GM19239 (cell line): Measurements from ENCODE around the gene ADGRF1.

ENCODE experiments used
- DNase-seq: peaks from one replicate; pipeline ENCODE4 v3.0.0; 2011; ENCODE audit warnings: low spot score; ENCODE audit not compliant: insufficient read length
- FAIRE-seq: peaks from 2 replicates; lab custom pipeline; 2011; peaks lifted over from hg19 to GRCh38; lab: Jason Lieb, UNC

The ADGRF1 gene

GRCh38 chr6:46990031-46990644 is 52.0 kb downstream of the ADGRF1 start:
- no peak for FAIRE-seq
- no peak for DNase-seq

DNA sequence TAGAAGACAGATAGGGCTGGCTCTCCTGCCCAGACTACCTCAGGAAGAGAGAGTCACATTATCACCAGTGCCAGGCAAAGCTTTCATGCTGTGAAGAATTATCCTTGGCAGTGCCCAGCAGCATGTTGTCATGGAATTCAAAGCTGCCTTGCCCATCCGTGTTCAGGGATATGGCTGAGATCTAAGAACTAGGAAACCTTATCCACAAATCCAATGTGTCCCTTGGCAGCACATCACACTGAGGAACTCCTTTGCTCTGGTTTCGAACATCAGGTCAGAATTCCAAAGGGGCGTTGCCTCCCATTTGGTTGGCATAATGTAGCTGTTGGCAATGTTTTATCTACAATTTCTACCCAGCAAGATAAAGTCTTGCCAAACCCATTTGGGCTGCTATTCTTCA is 52.7 kb downstream of the ADGRF1 start:
- no peak for DNase-seq

GRCh38 chr6:46985943-46986342 is 56.2 kb downstream of the ADGRF1 start:
- DNase-seq (no peak), FAIRE-seq (no peak)

More for the DNA sequence above, 52.7 kb downstream of the ADGRF1 start:
- FAIRE-seq: no peak

- no peak for FAIRE-seq
- DNase-seq: no peak
These were observed 59.1 kb downstream of the ADGRF1 start for GRCh38 chr6:46983007-46983411.

DNA sequence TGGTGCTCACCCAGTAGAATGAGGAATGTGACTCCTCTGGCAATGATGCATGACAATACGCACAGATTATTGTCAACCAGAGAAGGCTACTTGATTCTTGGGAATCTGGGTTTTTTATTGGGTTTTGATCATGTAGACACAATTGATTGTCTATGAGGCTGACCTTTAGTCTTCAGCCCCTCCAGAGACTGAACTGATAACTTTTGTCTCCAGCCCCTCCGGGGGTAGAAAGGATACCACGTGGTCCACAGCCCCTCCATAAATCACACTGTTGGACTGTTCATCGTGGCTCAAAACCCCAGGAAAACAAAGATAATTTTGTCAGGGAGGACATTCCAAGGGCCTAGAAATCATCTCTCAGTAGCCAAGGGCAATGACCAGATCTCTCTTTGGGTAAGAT is 62.9 kb downstream of the ADGRF1 start:
- FAIRE-seq: no peak

DNA sequence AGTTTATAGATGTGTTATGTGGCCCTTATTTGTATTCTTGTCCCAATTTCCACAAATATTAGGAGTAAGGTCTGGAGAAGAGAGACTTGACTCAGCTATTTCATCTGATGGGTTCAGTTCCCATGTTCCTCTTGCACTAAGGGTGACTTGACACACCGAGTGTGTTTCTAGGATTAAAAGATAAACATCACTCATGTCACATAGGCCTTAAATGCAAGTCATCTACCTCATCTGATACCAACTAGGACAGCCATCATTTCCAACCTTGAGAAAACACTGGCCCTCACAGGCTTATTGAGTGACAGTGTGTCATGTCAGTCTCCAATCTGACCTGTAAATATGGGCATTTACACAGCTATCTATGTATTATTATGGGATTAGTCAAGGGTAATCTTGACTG is 67.3 kb downstream of the ADGRF1 start:
- DNase-seq (no peak), FAIRE-seq (no peak)

More for the DNA sequence above, 62.9 kb downstream of the ADGRF1 start:
- DNase-seq: no peak

GRCh38 chr6:46973029-46973428 is 69.1 kb downstream of the ADGRF1 start:
- FAIRE-seq (no peak), DNase-seq (no peak)

- DNase-seq: no peak
- FAIRE-seq: no peak
These were observed 69.6 kb downstream of the ADGRF1 start for GRCh38 chr6:46972531-46972930.

DNA sequence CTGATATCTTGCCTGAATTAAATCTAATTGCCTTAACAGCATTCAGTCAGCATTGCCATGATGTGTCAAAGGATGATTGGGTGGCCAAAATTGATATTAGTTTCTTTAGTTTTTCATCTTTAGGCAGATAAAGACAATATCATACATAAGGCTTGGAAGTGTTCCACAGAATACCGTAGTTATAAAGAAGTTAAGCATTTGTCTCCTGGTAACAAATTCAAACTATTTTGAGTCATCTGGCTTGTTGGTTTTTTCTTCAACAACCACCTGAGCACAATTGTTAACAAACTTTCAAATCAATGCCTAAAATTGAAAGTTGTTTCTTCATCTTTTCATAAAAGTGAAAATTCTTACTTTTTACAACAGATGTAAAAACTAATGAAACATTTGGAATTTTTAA is 72.9 kb downstream of the ADGRF1 start:
- no peak for DNase-seq
- FAIRE-seq: no peak

DNA sequence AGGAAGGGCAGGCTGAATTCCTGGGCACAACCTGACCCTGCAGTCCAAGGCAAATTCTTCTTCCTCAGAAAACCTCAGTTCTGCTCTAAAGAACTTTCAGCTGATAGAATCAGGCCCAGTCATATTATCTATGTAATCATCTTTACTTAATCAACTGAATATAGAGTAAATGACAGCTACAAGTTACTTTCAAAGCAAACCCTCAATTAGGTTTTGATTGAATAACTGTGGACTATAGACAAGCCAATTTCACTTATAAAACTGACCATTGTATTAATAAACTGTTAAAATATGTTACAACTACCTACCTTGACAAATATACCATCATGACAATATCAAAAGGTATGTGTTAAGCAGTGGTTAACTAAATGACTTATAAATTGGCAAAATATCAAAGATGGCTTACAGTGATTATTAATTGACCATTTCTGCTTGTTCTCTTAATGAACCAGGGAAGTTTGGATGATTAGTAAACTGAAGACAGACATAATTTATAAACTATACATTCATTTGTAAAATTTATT is 74.2 kb downstream of the ADGRF1 start:
- DNase-seq (no peak), FAIRE-seq (no peak)

GRCh38 chr6:46964716-46965519 is 77.2 kb downstream of the ADGRF1 start:
- FAIRE-seq (no peak), DNase-seq (no peak)

DNA sequence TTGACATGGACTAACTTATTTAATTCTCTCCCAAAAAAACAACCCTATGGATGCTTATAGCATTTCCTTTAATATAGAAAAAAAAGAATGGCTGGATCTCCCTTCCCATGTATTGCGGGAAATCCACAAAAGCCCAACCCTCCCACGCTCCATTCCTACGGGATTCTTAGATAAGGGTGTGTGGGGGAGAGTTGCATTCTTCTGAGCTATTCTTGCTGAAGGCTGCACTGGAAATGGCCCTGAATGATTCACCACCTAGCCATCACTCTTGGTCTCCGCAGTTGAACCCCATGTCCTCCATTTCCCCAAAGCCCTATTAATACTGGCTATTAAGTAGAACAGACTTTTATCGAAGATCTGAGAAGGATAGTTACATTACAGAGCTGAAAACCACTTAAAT is 78.5 kb downstream of the ADGRF1 start:
- no peak for DNase-seq
- no peak for FAIRE-seq

- FAIRE-seq: no peak
These were observed 79.1 kb downstream of the ADGRF1 start for GRCh38 chr6:46963039-46963438.

DNA sequence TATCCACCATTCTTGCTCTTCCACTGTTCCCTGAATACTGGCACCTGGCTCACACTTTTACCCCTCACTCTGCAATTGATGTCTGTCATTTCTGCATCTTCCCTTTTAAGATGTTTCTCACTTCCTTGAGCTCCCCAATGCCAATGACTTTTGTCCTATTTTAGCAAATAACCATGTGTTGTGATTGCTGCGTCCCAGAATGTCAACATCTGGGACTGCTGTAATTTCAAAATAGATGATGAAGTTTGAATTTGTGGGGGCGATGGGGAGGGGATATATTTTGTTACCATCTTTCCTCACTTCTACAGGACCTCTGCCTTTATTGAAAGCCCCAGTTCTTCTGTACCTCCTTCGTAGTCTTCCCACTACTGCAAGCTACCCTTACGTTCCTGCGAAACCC is 80.4 kb downstream of the ADGRF1 start:
- no peak for FAIRE-seq
- DNase-seq: no peak

More at GRCh38 chr6:46963039-46963438, 79.1 kb downstream of the ADGRF1 start:
- DNase-seq: no peak

DNA sequence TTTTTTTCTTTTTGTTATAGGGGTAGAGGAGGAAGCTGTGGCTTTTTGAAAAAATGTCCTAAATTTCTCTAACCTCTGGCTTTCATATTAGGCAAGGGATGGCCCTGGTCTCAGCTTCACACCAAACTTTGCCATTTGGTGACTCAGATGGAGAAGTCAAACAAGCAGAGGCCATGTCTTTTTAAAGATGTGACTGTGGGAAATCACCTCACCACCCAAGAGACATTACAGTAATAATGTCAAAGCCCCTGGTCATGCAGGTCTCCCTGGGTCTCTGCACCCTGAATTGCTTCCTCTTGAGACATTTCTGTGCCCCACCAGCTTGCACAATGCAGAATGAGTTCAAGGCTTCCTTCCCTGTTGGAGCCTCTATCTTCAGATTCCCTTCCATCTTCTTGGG is 80.9 kb downstream of the ADGRF1 start:
- DNase-seq (no peak), FAIRE-seq (no peak)

DNA sequence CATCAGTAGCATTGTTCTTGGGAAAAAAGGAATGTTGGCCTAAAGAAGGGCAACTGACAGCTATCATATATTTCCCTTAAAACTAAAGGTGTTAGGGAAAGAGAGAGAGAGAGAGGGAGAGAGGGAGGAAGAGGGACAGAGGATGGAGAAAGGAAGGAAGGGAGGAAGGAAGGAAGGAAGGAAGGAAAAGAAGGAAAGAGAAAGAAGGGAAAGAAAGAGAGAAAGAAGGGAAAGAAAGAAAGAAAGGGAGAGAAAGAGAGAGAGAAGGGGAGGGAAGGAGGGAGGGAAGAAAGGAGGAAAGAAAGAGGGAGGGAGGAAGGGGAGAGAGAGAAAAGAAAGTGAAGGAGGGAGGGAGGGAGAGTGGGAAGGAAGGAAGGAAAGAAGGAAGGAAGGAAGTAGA is 82.7 kb downstream of the ADGRF1 start:
- DNase-seq: no peak
- no peak for FAIRE-seq

- FAIRE-seq (no peak), DNase-seq (no peak)
These were observed 85.7 kb downstream of the ADGRF1 start for GRCh38 chr6:46956409-46956808.

DNA sequence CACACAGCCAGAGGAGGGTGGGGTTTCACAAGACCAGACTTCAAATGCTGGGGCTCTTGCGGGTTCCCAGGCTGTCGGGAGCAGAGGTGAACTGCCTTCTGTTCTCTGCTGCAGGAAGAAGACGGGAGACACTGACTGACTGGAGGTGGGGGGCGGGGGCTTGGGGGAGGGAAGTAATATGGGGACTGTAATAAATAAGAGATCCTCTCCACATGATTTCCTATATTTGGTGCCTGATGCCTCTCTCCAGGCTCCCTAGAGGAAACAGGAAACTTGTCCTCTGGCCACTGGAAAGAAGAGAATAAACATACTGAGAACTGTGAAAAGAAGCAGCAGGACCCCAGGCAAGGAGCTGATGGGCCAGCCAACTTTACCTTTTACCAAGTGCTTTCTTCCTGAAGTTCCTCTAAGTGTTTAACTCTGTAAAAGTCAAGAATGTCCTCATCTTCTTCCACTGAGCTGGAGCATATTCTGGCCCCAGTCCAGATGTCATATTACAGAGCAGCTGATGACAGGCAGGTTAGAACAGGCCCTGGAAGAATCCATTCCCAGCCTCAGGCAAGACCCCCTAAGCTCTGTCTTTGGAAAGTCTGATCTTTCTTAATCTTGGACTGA is 87.2 kb downstream of the ADGRF1 start:
- no peak for FAIRE-seq
- no peak for DNase-seq

GRCh38 chr6:46953921-46954320 is 88.2 kb downstream of the ADGRF1 start:
- DNase-seq (no peak), FAIRE-seq (no peak)

DNA sequence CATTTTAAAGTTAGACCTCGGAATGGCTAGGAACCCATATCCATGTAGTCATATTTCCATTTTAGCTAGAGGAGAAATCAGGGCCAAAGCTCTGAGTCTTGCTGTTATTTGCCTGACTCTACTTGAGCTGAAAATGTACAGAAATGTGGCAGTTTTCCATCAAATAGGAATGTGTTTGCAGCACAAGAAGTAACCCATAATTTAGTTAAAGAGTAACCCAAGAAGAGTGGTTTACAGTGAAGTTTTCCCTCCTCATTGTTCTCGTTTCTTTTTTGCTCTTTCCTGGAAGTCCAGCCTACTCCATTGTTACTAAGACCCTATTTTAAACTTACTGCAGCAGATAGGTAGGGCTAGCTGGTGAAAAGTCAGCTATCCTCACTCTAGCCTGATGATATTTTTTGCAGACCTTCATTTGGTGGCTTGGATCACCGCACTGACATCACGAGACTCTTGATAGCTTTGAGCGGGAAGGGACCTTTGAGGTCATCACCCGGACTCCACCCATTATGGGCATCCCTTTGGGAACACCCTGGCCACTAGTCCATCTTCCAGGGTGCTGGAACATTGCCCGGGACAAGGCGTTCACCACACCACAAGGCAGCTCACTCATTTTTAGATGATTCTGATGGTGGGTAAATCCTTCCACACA is 92.4 kb downstream of the ADGRF1 start:
- DNase-seq: no peak

DNA sequence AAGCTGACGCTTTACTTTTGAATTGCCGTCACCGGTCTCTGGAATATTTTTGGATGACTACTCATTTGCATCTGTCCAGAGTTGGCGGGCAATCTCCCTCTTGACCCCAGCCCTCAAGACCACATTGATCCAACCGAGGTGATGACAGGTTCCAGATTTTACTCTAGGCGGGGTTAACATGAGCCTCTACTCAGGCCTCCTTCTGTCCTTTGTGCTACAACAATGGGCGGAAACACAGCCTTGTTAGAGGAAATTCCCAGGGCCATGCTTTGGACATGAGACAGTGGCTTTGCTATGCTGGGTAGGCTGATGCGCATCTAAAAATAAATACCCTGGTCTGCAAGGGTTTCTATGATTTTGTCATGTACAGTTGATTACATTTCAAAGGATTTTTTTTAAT is 93.4 kb downstream of the ADGRF1 start:
- FAIRE-seq (no peak), DNase-seq (no peak)

More for the DNA sequence above, 92.4 kb downstream of the ADGRF1 start:
- FAIRE-seq: no peak
